NB4 (cell line): ENCODE results near the gene C6orf132.
A peak's percentile ranks its signal among the peaks of the same experiment; 100 is the strongest.

ENCODE experiments used
- DNase-seq: peaks from one replicate; pipeline ENCODE4 v3.0.0; 2010; ENCODE audit warnings: low read depth
- H3K4me3 ChIP-seq: one replicate; pipeline ENCODE4 v1.5.1; 2011; ENCODE audit warnings: mild to moderate bottlenecking, low read depth, low read length, moderate library complexity
- MYC ChIP-seq: IDR thresholded peaks from 2 replicates; pipeline ENCODE4 v1.6.1; 2011; ENCODE audit warnings: low read depth, low read length
- POLR2A ChIP-seq: IDR thresholded peaks from 2 replicates; pipeline ENCODE4 v1.6.1; 2011; ENCODE audit warnings: mild to moderate bottlenecking; ENCODE audit not compliant: insufficient read length; ENCODE audit errors: extremely low read depth
- TF ChIP-seq, protein P1 (sequence below): IDR thresholded peaks from one replicate; pipeline ENCODE4 v1.5.1; 2012; ENCODE audit warnings: low read depth, low read length
- TF ChIP-seq, protein P2 (sequence below): IDR thresholded peaks from 2 replicates; pipeline ENCODE4 v1.6.1; 2011; ENCODE audit warnings: low read depth, low read length

The C6orf132 gene

DNA sequence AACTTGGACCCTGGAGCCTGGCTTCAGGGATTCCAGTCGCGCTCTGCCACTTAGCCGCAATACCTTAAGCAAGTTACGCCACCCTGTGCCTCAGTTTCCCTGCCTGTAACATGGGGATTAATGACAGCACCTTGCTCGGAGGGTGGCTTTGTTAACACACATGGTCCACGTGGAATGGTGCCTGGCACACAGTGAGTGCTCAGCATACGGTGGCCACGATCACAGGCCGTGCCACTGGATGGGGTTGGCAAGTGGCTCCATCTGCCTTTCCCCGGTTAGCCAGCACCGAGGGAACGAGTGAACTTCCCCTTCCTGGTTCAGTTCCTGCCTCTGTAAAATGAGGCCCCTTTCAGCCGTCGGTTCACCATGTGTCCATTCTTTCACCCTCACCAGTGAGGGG lies 17.2 kb downstream of the C6orf132 start:
- H3K4me3 ChIP-seq = no peak overlapping the region
- TF ChIP-seq, protein P1, sequence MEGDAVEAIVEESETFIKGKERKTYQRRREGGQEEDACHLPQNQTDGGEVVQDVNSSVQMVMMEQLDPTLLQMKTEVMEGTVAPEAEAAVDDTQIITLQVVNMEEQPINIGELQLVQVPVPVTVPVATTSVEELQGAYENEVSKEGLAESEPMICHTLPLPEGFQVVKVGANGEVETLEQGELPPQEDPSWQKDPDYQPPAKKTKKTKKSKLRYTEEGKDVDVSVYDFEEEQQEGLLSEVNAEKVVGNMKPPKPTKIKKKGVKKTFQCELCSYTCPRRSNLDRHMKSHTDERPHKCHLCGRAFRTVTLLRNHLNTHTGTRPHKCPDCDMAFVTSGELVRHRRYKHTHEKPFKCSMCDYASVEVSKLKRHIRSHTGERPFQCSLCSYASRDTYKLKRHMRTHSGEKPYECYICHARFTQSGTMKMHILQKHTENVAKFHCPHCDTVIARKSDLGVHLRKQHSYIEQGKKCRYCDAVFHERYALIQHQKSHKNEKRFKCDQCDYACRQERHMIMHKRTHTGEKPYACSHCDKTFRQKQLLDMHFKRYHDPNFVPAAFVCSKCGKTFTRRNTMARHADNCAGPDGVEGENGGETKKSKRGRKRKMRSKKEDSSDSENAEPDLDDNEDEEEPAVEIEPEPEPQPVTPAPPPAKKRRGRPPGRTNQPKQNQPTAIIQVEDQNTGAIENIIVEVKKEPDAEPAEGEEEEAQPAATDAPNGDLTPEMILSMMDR = no peak
- TF ChIP-seq POLR2A (no peak), MYC (no peak)
- TF ChIP-seq, protein P2, sequence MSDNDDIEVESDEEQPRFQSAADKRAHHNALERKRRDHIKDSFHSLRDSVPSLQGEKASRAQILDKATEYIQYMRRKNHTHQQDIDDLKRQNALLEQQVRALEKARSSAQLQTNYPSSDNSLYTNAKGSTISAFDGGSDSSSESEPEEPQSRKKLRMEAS = no peak
- DNase-seq = peak; percentile 24

DNA sequence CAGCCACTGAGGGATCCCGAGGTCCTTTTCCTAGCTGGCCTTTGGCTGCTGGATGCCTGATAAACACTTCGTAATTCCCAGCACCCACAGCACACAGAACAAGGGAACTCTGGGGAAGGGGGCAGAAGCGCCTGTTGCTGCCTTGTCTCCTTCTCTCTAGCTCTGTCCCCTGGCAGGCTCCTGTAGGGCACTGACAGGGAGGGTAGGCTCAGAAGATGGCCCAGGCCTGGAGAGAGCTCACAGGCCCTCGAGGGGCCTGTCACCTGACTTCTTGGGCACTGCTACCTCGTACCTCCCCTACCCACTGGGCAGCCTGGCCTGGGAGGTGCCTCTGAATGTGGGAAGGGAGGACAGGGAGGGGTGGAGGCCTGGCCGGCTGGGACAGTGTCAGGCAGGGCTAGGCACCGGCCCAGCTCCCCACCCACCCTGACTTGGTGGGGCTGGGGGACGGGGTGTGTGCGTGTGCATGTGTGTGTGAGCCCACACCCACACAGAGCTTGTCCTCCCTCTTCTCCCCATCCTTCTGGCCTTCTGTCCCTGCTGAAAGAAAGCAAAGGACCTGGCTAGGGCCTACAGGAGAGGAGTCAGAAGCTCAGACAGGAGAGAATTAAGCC lies 18.1 kb downstream of the C6orf132 start:
- H3K4me3 ChIP-seq = no peak overlapping the region
- no peak for DNase-seq
- no peak for TF ChIP-seq POLR2A
- TF ChIP-seq, protein P1 = no peak
- TF ChIP-seq, protein P2 = no peak

DNA sequence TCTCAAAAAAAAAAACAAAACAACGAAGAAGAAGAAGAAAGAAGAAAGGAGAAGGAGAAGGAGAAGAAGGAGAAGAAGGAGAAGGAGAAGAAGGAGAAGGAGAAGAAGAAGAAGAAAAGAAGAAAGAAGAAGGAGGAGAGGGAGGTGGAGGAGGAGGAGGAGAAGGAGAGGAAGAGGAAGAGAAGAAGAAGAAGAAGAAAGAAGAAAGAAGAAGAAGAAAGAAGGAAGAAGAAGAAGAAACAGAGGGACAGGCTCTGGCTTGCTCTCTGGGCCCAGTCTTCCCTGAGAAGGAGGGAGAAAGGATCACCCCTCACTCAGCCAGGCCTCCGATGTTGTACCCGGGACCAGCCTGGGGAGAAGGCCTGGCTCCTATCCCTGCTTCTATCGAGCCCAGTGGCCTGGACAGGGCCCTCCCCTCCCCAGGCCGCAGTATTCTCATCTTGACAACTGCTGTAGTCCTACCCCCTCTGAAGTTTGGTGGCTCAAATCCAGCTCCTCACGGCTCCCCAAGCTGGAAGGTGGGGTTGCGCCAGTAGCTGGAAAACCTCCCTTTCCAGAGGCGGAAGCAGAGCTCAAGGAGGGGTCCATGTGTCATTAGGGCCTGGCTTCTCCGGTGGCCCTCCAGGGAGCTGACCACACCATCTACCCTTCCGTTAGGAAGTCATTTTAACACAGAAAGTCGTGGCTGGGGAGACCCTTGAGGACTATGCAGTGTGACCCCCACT lies 18.9 kb downstream of the C6orf132 start:
- TF ChIP-seq, protein P1 = no peak
- TF ChIP-seq, protein P2 = no peak
- no peak for TF ChIP-seq POLR2A
- TF ChIP-seq MYC = no peak
- no peak overlapping the region for H3K4me3 ChIP-seq
- no peak for DNase-seq

DNA sequence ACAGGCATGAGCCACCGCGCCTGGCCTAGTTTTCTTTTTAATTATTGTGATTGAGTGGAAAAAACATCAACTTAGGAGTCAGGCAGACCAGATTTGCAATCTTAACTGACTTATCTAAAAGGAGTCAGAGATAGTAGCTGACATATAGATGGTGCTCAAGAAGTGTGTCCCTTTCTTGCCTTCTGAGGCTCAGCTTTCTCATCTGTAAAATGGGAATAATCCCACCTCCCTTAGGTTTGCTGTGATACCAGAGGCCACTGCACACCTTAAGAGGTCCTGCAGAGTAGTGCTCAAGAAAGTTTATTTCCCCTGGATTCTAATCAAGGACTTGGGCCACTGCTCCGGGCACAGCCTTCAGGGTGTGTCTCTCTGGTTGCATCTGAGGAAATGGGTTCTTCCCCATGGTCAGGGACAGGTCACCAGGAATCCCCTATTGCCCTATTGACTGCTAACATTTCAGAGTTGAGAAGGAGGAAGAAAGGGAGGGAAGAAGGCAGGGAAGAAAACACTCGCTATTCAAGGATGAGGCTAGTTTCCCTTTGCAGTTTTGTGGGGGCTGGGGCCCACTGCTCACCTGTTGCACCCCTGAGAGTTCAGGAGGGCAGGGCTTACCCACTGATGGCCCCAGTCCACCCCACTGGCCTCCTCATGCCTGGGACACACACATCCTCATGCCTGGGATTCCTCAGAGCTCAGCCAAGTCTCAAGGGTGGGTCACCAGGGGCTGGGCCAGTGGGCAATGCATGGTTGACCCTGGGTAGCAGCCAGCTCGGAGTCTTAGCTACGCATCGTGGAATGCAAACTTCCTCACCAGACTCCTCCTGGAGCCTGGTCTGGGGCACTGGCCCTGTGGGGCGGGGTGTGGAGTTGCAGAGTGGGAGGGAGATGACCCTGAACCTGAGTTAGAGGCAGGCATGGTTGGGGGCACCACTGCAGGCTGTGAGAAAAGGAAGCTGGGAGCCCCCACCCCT lies 21.2 kb downstream of the C6orf132 start:
- no peak for DNase-seq
- H3K4me3 ChIP-seq = no peak overlapping the region
- TF ChIP-seq, protein P2 = no peak
- TF ChIP-seq MYC (no peak), POLR2A (no peak)
- TF ChIP-seq, protein P1 = no peak

DNA sequence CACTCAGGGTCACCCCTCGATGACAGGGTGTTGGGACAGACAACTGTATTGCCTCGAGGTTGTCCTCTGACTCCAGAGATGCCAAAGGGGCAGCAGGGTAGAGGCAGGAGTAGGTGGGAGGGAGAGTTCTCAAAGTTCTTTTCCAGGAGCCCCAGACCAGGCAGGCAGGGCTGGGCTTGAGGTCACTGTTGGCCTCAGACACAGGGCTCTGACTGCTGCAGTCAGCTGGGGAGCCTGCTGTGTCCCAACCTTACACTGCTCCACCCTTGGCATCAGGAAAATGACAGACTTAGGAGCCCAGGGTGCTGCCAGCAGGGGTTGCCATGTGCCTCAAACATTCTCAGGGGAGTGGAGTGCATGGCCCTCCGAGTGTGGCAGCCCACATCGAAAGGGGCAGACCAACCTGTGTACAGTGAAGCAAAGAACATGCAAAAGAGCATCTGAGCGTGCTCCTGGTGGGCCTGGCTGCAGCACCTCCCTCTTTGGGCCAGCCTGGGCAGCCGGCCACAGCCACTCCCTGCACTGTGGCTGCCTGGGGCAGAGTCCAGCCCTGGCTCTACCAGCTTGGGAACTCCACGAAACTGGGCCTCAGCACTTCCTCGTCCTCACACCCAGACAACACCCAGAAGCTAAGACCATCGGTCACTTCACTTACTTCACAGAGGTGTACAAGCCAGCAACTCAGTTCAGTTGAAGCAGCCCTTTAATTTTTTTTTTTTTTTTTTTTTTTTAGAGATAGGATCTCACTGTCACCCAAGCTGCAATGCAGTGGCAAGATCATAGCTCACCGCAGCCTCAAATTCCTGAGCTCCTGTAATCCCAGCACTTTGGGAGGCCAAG lies 24.0 kb downstream of the C6orf132 start:
- TF ChIP-seq POLR2A (no peak), MYC (no peak)
- TF ChIP-seq, protein P2 = no peak
- TF ChIP-seq, protein P1 = no peak
- DNase-seq = no peak
- no peak overlapping the region for H3K4me3 ChIP-seq
